ENCODE measurements around the gene FAM149A.

The FAM149A gene

DNA sequence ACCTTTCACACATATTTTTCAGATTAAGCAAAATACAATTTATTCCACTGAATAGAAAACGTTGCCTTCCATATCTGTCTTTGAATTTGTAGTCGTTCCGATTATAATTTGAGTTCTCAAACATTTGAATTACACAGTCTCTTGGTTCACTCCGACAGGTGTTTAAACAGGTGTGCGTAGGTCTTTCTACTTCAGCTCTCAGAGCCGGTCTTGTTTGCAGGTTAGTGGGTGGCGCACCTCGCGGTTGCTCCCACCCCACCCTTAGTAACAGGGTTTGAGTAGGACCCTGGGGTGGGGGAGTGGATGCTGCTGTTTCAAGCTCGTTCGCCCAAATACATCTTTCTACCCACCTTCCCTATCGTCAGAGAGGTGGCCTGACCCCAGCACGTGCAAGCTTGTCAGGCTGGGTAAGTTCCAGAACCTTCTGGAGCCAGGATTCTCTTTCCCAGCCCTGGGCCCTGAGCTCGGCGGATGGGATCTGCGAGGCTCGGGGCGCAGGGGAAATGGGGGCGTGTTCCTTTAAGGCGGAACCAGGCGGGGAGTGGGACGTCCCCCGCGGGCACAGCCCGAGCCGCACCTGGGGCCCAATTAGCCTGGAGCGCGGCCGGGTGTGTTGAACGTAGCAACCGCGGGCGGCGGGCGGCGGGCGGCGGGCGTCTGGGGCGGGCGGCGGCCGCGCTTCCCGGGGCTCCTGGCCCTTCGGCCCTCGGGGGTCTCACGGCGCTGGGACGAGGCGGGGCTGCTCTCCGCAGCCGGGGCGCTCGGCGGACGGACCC lies at the start of gene FAM149A:
Gene FAM149A (plus strand): TSS at position 591 of the 776 bp plus-strand sequence.
- peak; percentile 10 for DNase-seq

DNA sequence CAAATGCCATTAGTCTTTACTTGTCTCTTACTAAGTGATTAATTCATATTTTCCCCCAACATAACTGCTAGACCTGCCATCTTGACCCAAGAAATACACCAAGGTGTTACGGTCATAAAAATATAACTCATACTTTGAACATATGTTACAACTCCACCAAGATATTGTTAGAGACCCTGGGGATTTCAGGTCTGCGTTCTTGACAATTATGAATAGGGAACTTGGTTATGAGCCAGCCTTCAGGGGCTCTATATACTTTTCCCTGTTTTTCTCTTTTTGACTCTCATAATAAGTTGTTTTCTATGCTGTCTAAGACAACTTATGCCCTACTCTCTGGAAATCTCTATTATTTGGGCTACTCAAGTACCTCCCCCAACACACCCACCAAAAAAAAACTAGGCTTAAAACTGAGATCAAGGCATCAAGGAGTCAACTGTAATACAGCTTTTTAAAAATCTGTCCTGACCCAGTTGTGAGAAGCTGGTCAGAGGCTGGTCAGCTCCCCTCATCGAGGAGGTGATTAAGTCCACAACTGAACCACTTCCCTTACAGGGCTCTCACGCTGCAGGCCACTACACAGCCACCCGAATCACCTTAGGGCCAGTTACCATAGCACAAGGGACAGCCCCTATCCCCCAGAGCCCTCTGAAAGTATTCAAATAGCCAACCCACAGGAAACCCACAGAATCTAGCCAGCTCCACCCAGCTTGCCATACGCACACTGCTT lies 46.1 kb upstream of the FAM149A start:
- DNase-seq: peak; percentile 13

DNA sequence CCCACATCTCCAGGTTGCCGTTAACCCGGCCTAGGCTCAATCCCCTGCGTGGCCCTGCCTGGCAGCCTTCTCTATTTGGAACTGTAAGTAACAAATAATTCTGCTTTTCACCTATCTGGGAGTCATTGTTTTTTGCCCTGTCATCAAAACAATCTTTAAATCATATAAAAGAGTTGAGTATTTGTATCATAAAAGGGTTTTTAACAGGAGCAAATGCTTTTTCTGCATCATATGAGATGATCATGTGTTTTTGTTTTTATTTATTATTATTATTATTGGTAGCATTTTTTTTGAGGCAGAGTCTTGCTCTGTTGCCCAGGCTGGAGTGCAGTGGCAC lies 45.6 kb upstream of the FAM149A start:
- no peak for DNase-seq

DNA sequence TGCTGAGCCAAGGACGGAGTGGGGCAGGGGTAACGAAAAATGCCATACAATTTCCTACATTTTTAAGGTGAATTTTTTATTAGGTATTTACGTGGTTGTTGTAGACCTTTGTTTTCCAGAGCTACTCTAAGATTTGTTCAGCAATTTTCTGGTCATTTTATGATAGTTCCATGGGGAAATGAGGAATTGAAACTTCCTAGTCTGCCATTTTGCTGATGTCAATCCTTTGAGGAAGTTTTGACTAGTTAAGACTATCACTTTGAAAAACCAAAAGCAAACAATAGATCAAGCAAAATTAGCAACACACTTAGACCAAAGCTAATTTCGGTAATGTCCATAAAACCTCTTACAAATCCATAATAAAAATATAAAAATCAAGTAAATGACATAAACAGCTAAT lies 42.6 kb upstream of the FAM149A start:
- no peak for DNase-seq

DNA sequence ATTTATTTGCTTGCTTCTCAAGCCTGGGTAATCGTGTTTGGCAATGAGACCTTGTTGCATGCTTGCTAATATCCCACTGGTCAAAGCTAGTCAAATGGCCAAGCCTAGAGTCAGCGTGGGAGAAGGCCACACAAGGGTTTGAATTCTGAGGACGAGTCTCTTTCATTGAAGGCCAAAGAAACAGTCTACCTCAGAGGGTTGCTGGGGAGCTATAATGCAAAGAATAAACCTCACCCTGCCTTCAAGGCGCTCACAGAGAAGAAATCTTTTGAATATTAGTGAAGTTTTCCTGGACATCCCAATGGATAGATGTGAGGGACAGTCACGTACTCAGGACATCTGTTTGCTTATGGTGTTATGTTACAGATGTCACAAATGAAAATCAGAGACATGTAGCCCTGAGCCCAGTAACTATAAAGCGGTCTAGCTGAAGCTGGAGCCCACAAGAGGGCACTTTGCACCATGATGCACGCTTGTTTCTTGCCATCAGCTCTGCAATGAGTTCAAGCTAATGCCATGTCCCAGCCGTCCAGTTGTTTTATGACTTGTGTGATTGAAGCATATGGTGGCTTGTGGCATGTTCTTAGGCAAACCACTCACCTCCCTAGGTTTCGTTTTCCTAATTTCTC lies 36.6 kb upstream of the FAM149A start:
- DNase-seq: peak; percentile 42

DNA sequence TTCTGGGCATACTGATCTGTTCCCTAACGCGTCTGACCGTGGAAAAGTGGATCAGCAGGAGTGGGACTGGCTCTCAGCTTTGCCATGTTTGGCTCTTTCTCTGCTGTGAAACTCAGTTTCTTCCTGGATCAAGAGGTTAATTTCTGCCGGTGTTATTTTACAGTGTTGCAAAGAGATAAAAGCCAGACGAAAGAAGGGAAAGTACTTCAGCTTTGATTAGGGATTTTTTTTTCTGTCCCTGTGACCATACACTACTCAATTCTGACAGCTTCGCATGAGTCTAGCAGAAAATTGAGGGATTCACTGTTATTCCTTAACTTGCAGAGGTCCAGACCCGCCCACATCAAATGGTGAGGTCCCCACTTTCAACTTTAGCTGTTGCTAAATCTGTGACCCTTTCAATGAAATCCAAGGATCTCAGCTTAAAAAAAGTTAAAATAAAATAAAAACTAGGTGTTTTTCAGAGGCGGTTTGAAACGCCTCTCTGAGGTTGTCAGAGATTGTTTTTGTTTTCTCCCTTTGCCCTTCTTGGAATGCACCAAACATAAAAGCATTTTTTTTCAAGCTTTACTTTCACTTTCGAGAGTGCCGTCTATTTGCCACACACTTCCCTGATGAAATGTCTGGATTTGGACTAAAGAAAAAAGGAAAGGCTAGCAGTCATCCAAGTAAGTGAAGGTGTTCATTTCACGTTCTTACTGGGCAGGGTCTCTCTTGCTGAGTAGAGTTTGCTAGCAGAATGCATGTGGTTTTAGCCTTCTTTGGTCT lies 35.7 kb upstream of the FAM149A start, which contains the start of gene TLR3:
Gene TLR3 (plus strand): TSS at position 576 of the 768 bp plus-strand sequence. CDS start 7,464 bp downstream, outside the sequence.
- DNase-seq: peak; percentile 13

DNA sequence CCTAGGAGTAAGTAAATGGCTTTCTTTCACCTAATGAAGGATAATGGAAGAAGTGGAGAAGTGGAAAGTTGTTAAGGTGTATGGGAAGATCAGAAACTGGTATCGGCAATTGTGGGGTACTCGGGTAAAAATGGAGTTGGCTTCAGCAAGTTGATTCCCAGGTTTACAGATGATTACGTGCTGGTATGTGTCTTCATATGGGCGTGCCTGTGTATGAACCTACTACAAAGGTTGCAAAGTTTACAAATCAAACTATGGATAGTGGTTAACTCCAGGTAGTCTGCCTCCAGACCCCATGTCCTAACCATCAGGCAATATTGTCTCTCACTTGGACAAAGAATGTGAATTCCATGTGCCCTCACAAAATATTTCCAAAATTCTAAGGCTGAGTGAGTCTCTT lies 34.8 kb upstream of the FAM149A start:
- DNase-seq: no peak

DNA sequence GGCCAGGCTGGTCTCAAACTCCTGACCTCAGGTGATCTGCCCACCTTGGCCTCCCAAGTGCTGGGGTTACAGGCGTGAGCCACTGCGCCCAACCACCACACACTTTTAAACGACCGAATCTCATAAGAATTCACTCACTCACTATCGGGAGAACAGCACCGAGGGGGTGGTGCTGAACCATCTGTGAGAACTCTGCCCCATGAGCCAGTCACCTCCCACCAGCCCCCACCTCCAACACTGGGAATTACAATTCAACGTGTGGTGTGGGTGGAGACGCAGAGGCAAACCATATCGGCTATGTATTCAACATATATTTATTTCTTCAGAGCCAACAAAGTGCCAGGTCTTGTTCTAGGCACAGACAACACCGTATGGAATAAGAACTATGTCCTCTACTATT lies 32.0 kb upstream of the FAM149A start:
- DNase-seq: no peak

DNA sequence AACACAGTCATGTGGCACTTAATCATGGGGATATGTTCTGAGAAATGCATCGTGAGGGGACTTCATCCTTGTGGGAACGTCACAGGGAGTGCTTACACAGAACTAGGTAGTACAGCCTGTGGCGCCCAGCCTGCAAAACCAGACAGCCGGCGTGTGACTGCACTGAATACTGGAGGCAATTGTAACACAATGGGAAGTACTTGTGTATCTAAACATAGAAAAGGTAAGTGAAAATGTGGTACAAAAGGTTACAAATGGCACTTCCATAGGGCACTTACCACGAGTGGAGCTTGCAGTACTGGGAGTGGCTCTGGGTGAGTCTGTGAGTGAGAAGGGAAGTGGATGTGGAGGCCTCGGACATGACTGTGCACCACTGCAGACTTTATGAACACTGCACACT lies 30.3 kb upstream of the FAM149A start:
- DNase-seq: no peak

DNA sequence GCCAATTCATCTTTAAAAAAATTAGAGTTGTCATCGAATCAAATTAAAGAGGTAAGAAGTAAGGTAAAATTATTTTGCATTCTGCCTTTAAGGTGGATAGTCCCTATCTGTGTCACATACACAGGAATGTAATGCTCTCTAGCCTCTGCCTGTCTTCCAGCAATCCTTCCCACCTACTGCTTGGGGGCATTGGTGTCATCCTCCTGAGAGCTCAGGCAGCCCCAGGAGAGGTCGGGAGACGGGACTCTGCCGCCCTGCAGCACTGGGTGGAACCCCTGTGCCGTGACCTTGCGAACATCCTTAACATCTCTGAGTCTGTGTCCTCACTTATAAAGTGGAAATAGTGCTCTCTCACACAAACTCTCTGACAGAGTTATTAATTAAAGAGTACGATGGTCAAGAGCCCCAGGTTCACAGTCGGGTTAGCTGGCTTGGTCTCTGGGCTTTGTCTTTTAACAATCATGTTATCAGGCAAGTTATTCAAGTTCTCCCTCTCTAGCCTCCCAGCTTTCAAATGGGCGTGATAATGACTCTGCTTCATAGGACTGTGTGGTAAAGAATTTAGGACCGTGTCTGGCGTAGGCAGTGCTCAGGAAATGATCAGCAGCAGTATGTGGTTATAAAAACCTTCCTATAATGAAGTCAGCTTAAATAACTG lies 25.4 kb upstream of the FAM149A start:
- DNase-seq: no peak

DNA sequence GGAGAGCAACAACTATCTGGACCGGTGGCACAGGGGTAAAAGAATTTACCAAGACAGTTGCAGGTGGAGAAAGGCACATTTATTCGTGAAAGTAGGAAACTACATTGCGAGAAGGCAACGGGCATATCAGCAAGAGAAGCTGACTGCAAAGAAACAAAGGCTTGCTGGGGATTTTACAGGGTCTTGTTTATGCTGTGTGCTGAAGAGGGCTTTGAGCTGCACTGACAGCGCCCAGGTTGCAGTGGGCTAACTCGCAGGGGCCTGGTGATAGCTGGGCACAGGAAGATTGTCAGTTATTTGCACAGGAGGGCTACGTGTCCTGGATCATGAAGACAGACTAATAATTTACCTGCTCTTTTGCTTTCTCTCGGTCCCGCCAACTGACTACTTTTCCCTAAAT lies 24.8 kb upstream of the FAM149A start:
- DNase-seq: no peak

DNA sequence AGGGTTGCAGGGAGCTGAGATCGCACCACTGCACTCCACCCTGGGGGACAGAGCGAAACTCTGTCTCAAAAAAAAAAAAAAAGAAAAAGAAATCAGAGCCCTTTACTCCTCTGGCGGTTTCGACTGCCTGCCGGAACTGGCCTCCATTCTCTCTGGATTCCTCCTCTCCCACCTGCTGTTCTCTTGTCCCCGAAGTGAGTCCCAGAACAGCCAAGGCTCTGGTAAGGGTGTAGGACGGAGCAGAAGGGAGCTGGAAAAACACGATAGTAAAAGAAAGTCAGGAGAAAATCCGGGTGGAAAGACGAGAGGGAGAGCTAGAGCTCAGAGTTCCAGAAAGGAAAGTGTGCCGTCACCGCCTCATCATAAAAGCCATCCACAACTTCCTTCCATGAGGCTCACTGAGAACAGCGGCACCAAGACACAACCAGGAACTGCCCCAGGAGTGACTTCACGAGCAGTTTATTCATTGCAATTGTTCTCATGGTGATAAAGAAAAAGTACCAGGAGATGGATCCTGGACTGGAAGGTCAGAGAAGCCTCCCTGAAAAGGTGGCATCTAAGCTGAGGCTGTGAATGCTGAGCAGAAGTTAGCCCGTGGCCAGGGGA lies 23.2 kb upstream of the FAM149A start:
- no peak for DNase-seq

DNA sequence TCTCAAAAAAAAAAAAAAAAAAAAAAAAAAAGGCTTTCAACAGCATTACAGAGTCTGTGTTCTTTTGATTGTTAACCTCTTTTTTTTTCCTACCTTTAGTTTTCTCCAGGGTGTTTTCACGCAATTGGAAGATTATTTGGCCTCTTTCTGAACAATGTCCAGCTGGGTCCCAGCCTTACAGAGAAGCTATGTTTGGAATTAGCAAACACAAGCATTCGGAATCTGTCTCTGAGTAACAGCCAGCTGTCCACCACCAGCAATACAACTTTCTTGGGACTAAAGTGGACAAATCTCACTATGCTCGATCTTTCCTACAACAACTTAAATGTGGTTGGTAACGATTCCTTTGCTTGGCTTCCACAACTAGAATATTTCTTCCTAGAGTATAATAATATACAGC lies 22.3 kb upstream of the FAM149A start:
- no peak for DNase-seq

DNA sequence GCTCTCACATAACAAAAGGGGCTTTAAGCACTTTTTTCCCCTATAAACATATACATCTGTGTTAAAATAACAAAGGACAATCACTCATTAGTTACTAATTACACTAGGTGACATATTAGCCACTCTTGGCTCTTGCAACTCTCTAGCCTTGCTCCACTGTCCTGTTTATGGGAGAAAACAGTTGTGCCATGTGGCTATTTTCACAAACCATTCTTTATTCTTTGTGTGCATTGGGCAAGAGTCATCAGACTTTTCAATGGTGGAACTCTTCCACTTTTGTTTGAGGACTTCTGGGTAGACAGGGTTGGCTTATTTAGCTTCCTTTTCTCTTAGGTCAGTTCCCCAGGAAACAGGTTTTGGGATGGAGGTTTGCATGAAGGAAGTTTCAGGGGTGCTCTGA lies 16.0 kb upstream of the FAM149A start:
- no peak for DNase-seq

DNA sequence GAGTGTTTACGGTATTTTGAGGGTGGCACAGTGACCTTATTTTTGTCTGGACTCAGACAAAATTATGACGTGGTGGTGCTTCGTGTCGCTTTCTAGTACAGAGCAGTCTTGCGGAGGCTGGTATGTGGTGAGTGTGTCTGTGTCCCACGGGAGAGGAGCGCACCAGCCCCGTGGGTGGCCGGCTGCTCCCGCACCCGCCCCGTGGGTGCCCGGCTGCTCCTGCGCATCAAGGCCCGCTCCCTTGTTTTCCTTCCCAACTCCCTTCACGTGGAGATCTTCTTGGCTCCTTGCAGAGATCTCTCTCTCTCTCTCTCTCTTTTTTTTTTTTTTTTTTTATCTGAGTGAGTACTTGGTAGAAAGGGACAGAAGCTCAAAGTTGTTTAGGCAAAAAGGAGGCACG lies 12.2 kb upstream of the FAM149A start:
- DNase-seq: no peak

DNA sequence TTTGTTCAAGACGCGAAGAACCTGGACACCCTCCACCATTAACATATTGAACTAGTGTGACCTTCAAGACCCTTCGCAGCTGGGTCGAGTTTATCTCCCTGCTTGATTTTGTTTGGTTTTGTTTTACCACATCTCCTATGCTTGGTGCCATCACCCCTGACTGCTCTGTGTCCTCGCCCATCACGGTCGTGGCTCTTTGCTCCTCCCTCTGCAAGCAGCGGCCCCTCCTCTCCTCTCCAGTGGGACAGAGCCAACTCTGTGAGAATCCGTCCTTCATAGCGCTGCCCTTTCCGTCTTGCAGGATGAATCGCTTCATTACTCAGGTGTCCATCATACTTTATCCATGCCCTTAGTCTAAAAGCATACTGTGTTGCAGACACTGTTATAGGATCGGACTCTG lies 9.1 kb upstream of the FAM149A start:
- DNase-seq: no peak

DNA sequence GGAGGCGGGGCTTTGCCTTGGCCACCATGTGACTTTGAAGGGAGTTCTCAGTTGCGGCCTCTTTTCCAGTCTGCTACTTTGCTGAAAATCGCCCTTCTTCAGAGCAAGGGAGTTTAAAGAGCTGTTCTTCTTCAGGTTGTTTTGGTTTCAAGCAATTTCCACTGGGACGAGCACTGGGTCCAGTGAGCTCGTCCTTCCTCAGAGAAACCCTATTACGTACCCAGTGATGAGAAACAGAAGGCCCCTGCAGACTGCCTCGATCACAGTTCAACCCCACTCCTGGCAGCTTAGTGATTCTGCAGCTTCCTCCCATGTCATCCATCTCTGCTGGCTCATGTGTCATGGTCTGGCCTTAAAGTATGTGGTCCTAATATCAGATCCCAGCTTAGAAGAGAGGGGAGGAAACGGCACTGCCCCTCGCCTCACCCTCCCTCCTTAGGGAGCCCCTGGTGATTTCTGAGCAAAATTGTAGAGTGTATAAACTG lies 7.8 kb upstream of the FAM149A start:
- DNase-seq: no peak

DNA sequence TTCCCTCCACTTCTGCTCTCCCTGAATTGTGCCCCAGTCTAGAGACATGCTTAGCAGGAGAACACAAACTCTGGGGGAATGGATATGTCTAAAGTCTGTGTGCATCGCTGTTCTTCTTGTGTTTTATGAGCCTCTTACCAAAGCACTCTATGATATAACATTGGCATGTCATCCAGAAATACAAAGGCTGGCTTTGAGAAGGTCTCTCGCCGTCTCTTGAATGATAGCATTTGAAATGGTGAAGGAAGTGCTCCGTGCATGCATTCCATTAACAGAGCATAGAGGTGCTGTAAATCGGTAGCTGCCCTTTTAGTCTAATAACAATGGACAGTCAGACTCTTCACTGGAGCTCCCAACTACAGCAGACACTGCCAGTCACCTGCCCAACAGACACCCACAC lies 7.1 kb upstream of the FAM149A start:
- no peak for DNase-seq

DNA sequence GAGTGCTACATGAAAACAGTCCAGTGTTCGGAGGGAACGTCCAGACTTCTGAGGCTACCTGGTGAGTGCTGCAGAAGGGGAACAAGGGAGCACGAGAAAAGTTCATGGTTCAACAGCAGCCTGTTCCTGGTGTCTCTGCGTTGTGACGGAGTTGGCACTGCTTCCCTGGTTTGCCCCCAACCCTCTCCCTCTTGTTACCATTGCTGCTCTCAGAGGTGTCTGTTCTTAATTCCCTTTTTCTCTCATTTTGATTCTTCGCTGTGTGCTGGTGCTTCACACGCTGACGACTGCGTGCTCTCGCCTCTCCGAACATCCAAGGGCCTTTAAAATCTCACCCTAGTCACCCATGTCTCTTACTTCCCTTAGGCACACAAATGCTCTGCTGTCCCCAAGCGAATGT lies 1.6 kb upstream of the FAM149A start:
- no peak for DNase-seq

DNA sequence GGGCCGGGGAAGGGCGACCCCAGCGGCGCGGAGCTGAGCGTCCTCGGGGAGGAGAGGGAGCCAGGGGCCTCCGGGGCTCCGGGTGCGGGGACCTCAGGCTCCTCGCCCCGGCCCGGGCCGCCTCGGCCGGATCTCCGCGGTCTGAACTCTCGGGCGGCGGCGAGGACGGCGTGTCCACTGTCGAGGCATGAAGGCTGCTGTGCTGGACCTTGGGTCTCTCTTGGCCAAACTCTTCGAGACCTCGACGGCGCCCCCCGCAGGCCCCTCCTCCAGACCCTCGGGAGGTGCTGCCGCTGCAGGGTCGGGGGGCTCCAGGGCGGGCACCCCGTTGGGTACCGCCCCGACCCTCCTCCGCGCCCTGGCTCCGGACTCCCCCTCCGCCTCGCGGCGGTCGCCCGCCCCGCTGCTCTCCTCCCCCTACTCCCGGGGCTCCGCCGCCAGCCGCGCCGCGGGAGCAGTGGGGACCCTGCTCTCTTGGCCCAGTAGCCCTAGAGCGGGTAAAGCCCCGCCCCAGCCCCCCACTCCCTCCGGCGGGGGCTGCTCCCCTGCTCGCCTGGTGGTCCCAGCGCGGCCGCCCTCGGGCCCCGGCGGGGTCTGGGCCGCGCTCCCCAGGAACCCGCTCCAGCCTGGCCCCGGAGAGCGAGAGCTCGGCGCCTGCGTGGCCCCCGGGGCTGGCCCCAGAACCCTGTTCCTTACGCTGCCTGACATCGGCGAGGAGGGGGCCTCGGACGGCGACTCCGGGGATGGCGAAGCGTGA lies 564 bp downstream of the FAM149A start:
- no peak for DNase-seq

DNA sequence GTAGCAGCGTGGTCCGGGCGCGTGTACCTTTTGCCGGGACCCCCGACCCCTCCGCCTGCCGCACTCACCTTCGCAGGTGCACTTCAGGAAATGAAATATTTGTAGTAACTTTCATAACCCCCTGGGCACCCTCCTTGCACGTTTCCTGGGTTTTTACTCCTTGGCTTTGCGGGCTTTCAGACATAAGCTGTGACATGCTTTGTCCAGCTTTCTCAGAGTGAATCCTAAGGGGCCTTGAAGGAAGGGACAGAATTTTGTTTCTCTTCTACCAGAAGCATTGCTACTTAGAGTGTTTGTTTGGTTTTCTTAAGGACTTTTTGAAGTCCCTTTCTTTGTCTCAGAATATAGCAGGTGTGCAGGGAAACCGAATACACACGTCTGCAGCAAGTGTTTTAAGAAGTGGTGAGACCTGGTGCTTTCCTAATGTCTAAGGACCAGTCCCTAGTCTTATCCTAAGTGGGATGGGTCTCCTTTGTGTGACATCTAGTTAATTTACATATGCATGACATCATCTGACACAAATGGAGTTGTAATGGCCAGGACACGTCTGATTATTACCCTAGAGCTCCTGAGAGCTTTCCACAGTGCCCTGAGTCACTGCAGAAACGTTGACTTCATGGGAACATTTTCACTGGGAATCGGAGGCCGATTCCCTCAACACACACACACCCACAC lies 1.3 kb downstream of the FAM149A start:
- no peak for DNase-seq
